PC-3 (cell line): ENCODE data around the gene ZEB1. TPM values are rescaled to one million over a fixed set of nuclear protein-coding genes. Genes with fewer than 3 reads are reported as not detected.

ENCODE experiments used
- ATAC-seq: fragments of 200-7000 bp; cut with Tn5 transposase; 2 replicates; pipeline ENCODE4 v1.9.1; 2020; ENCODE audit warnings: mild to moderate bottlenecking, moderate library complexity
- BruUV-seq: library from RNA; stranded (reverse); fragments of 400-500 nt; replicated peaks from 2 replicates; lab custom pipeline; 2021; lab: Mats Ljungman, UMichigan
- CTCF ChIA-PET: fragments of 300-600 bp; sonication (Branson Sonifier 250); formaldehyde crosslinking; loops from one replicate; lab custom pipeline; 2022; ENCODE audit warnings: antibody characterized with exemption; lab: Charles Lee
- POLR2A ChIA-PET: fragments of 300-600 bp; sonication (Branson Sonifier 250); formaldehyde crosslinking; loops from one replicate; lab custom pipeline; 2022; ENCODE audit warnings: antibody characterized with exemption; ENCODE audit not compliant: unreplicated experiment; lab: Charles Lee
- DNase-seq: peaks from one replicate; pipeline ENCODE4 v3.0.0-alpha.2; 2015
- H2AFZ ChIP-seq: fragments of 300-600 bp; sonication (generic); 2 replicates; pipeline ENCODE4 v1.6.0; 2016; ENCODE audit warnings: antibody characterized with exemption, low read length
- H3F3A ChIP-seq: fragments of 300-600 bp; sonication (generic); one replicate; pipeline ENCODE4 v1.6.0; 2017; ENCODE audit warnings: antibody characterized with exemption, low read length, control low read depth, mild to moderate bottlenecking; ENCODE audit not compliant: unreplicated experiment
- H3K27ac ChIP-seq: fragments of 300-600 bp; sonication (generic); 2 replicates; pipeline ENCODE4 v1.5.1; 2016; ENCODE audit warnings: mild to moderate bottlenecking, low read length
- H3K27me3 ChIP-seq: fragments of 300-600 bp; sonication (generic); 2 replicates; pipeline ENCODE4 v1.6.1; 2016; ENCODE audit warnings: low read length, mixed read lengths
- H3K36me3 ChIP-seq: fragments of 300-600 bp; sonication (generic); 2 replicates; pipeline ENCODE4 v1.6.1; 2016; ENCODE audit warnings: low read depth, mixed run types, low read length, mixed read lengths
- H3K4me1 ChIP-seq: fragments of 300-600 bp; sonication (generic); 2 replicates; pipeline ENCODE4 v1.5.1; 2016; ENCODE audit warnings: low read length; ENCODE audit not compliant: insufficient read depth
- H3K4me2 ChIP-seq: fragments of 300-600 bp; sonication (generic); 2 replicates; pipeline ENCODE4 v1.6.0; 2016; ENCODE audit warnings: low read length
- H3K4me3 ChIP-seq: fragments of 300-600 bp; sonication (generic); 2 replicates; pipeline ENCODE4 v1.5.1; 2016; ENCODE audit warnings: mild to moderate bottlenecking, low read length, mixed read lengths
- H3K79me2 ChIP-seq: fragments of 300-600 bp; sonication (generic); 2 replicates; pipeline ENCODE4 v1.6.1; 2017; ENCODE audit warnings: low read length, mixed read lengths
- H3K9ac ChIP-seq: fragments of 300-600 bp; sonication (generic); 2 replicates; pipeline ENCODE4 v1.6.0; 2016; ENCODE audit warnings: mild to moderate bottlenecking, low read length
- H3K9me2 ChIP-seq: fragments of 300-600 bp; sonication (generic); replicated peaks from 2 replicates; pipeline ENCODE4 v1.6.1; 2016; ENCODE audit warnings: mixed run types, low read length, mixed read lengths
- H3K9me3 ChIP-seq: fragments of 300-600 bp; sonication (generic); 2 replicates; pipeline ENCODE4 v1.6.1; 2016; ENCODE audit warnings: low read length, mixed read lengths
- H4K20me1 ChIP-seq: fragments of 300-600 bp; sonication (generic); 2 replicates; pipeline ENCODE4 v1.6.1; 2016; ENCODE audit warnings: low read length, mixed read lengths
- CTCF ChIP-seq: fragments of 300-600 bp; sonication (generic); conservative IDR thresholded peaks from 2 replicates; pipeline ENCODE4 v1.5.1; 2017; ENCODE audit warnings: antibody characterized with exemption, low read depth, mild to moderate bottlenecking, low read length
- EZH2 ChIP-seq: fragments of 300-600 bp; sonication (generic); IDR thresholded peaks from one replicate; pipeline ENCODE4 v1.6.1; 2017; ENCODE audit warnings: antibody characterized with exemption, mild to moderate bottlenecking, low read length; ENCODE audit not compliant: unreplicated experiment
- EZH2phosphoT487 ChIP-seq: fragments of 300-600 bp; sonication (generic); IDR thresholded peaks from 2 replicates; pipeline ENCODE4 v1.6.1; 2018; ENCODE audit warnings: mild to moderate bottlenecking, antibody characterized with exemption, low read length, borderline replicate concordance
- intact Hi-C: fragments of 100-400 bp; cut with micrococcal nuclease; formaldehyde crosslinking; loops from 2 replicates; pipeline ENCODE4 v1.9.0; 2023
- total RNA-seq: library from RNA; depleted of rRNA; stranded (reverse); fragments of >200 nt; gene quantifications from 2 replicates; pipeline ENCODE4 v1.2.3, GENCODE V29; 2014

Gene ZEB1
- total RNA-seq, 1 experiment from 2014 or later: 3.9 TPM

- Histone ChIP-seq H4K20me1 (no peaks in the 10 kb centered on the region), H3K79me2 (no peaks in the 10 kb centered on the region), H2AFZ (no peak overlapping the region), H3K27ac (no peak overlapping the region), H3F3A (no peaks in the 10 kb centered on the region), H3K27me3 (no peaks in the 10 kb centered on the region), H3K36me3 (no peaks in the 10 kb centered on the region), H3K9me2 (no peaks in the 10 kb centered on the region), H3K4me1 (peaks cover 3% of the 10 kb centered on the region), H3K4me3 (no peak overlapping the region), H3K9ac (no peak overlapping the region), H3K9me3 (no peaks in the 10 kb centered on the region), H3K4me2 (no peak overlapping the region)
- ATAC-seq (no peak), DNase-seq (no peak)
- TF ChIP-seq EZH2phosphoT487: no peak
- no TSS peak for BruUV-seq
- intact Hi-C loops: no loop called here
- ChIA-PET CTCF (no interaction called here), POLR2A (no interaction called here)
Measured at GRCh38 chr10:31304291-31304970, 14.6 kb upstream of the ZEB1 start.

DNA sequence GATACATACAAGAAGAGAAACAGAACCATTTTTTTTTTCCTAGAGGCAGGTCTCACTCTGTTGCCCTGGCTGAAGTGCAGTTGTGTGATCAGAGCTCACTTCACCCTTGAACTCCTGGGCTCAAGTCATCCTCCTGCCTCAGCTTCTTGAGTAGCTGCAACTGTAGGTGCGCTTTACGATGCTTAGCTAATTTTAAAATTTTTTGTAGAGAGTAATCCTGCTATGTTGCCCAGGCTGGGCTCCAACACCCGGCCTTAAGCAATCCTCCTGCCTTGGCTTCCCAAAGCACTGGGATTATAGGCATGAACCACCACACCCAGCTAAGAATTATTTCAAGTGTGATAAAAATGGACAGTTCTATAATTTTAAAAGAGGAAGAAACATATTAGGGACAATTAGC lies 5.6 kb upstream of the ZEB1 start:
- ChIA-PET POLR2A (no interaction called here), CTCF (no interaction called here)
- Histone ChIP-seq H3K4me1 (peaks cover 22% of the 10 kb centered on the region), H3F3A (no peaks in the 10 kb centered on the region), H3K9me3 (no peaks in the 10 kb centered on the region), H3K36me3 (no peaks in the 10 kb centered on the region), H3K27ac (no peak overlapping the region), H3K9me2 (no peaks in the 10 kb centered on the region), H4K20me1 (no peaks in the 10 kb centered on the region), H3K9ac (no peak overlapping the region), H2AFZ (no peak overlapping the region), H3K79me2 (peaks cover 14% of the 10 kb centered on the region), H3K4me2 (no peak overlapping the region), H3K4me3 (no peak overlapping the region), H3K27me3 (no peaks in the 10 kb centered on the region)
- TF ChIP-seq EZH2phosphoT487 (no peak), CTCF (no peak), EZH2 (no peak)
- intact Hi-C loops: no loop called here
- DNase-seq (no peak), ATAC-seq (no peak)
- no TSS peak for BruUV-seq

- H4K20me1 ChIP-seq: no peaks in the 10 kb centered on the region
- BruUV-seq: no TSS peak
- H3K9ac ChIP-seq: no peak overlapping the region
- DNase-seq (no peak), ATAC-seq (no peak)
- no peaks in the 10 kb centered on the region for H3F3A ChIP-seq
- no peaks in the 10 kb centered on the region for H3K36me3 ChIP-seq
- peaks cover 14% of the 10 kb centered on the region for H3K79me2 ChIP-seq
- no peak overlapping the region for H2AFZ ChIP-seq
- intact Hi-C loops: loop anchor here (5.0 kb wide), 2 partner anchors 232 to 562 kb away; no protein-coding TSS in a partner anchor
- peak overlapping the region; percentile 43; the same call in 1 of the 2 replicates for H3K27ac ChIP-seq
- ChIA-PET CTCF (no interaction called here), POLR2A (no interaction called here)
- 0 out of 2 replicates have a peak overlapping the region, but pooled peaks have one; percentile 19 for H3K4me2 ChIP-seq
- no peaks in the 10 kb centered on the region for H3K9me3 ChIP-seq
- no peak overlapping the region for H3K4me3 ChIP-seq
- H3K4me1 ChIP-seq: peaks cover 22% of the 10 kb centered on the region
- TF ChIP-seq EZH2phosphoT487: no peak
- no peak for TF ChIP-seq CTCF
- no peak for TF ChIP-seq EZH2
- no peaks in the 10 kb centered on the region for H3K27me3 ChIP-seq
- no peaks in the 10 kb centered on the region for H3K9me2 ChIP-seq
Measured at GRCh38 chr10:31314256-31315150, 4.5 kb upstream of the ZEB1 start.
